HG02798 (cell line): ENCODE measurements around the gene CCDC15.
"Not testable (repeated sequence)": the region's sequence is repeated elsewhere in the genome, so short reads cannot be mapped to it uniquely, and the experiment has no call there.

Experiments
- ATAC-seq: cut with Tn5 transposase; IDR thresholded peaks from one replicate; pipeline ENCODE4 v1.9.1; 2021; ENCODE audit warnings: mild to moderate bottlenecking; ENCODE audit not compliant: unreplicated experiment, poor library complexity

CCDC15 gene

DNA sequence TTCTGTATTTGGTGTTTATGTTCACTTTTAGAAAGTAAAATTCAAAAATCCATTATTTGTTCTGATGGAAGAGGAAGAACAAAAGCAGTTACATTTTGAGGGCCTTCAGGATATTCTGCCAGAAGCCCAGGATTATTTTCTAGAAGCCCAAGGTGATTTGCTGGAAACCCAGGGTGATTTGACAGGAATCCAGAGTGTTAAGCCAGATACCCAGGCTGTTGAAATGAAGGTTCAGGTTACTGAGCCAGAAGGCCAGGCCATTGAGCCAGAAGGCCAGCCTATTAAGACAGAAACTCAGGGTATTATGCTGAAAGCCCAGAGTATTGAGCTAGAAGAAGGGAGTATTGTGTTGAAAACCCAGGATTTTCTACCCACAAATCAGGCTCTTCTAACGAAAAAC lies 33.1 kb downstream of the CCDC15 start:
- ATAC-seq: no peak

DNA sequence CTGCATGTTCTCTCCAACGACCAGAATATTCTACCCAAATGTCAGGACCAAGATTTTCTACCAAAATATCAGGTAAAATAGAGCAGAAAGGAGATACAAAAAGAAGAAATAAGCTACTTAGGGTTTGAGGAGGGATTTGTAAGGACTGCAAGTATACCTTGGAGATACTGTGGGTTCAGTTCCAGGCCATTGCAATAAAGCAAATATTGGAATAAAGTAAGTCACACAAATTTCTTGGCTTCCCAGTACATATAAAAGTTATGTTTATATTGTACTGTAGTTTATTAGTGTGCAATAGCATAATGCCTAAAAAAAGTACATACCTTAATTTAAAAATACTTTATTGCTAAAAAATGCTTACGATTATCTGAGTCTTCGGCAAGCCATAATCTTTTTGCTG lies 34.1 kb downstream of the CCDC15 start:
- no peak for ATAC-seq

DNA sequence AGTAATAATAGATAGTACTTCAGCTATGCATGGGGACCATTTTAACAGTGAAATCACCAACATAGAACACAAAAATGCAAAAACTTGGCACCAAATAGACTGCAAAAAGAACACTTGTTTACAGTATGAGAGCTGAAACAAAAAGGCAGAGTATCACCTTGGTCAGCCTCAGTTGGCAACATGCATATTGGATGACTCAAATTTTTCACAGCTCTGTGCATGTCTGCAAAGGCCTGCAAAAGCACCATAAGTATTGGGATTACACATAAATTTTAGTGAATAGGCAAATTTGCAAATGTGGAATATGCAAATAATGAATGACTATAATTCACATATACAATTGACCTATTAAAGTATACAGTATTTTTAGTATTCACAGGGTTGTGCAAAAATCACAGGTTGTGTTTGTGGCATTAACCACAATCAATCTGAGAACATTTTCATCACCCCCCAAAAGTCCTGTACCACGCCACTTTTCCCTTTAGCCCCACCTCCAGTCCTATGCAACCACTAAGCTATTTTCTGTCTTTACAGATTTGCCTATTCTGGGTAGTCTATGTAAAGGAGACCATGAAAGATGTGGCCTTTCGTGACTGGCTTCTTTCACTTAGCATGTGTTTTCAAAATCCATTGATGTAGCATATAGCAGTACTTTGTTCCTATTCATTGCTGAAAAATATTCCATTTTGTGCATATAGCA lies 47.2 kb downstream of the CCDC15 start:
- no peak for ATAC-seq

DNA sequence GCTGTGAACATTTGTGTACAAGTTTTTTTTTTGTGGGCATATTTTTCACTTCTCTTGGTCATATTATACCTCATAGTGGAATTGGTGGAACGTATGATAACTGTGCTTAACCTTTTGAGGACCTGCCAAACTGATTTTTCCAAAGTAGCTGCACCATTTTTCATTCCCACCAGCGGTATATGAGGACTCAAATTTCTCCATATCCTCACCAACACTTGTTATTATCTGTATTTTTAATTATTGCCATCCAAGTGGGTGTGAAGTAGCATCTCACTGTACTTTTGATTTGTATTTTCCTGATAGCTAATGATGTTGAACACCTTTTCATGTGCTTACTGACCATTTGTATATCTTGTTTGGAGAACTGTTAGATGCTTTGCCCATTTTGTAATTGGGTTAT lies 47.8 kb downstream of the CCDC15 start:
- no peak for ATAC-seq

DNA sequence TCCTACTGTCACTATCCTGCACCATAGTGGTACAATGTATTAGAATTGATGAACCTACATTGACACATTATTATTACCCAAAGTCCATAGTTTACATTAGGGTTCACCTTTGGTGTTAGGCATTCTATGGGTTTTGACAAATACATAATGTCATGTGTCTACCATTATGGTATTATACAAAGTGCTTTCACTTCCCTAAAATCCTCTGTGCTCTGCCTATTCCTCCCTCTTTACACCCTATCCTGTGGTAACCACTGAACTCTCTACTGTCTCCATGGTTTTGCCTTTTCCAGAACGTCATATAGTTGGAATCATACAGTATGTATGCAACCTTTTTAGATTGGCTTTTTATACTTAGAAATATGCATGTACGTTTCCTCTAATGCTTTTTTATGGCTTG lies 51.5 kb downstream of the CCDC15 start:
- no peak for ATAC-seq

DNA sequence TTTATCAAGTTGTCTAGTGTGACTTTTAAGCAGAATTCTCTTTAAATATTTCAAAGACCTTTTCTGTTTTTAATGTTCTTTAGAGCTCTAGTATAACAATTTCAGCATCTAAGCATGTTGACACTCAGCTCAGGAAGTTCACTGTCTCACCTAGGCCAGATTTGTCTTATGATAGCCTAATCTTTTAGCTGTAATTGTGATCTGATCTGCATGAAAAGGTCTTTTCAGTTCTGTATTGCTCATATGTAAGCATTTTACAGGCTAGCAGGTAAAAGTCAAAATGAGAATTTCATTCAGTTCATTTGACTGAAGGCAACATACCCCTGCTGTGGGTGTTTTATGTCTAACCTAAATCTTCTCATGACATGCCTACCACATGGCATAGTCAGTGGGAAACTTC lies 62.4 kb downstream of the CCDC15 start:
- no peak for ATAC-seq

DNA sequence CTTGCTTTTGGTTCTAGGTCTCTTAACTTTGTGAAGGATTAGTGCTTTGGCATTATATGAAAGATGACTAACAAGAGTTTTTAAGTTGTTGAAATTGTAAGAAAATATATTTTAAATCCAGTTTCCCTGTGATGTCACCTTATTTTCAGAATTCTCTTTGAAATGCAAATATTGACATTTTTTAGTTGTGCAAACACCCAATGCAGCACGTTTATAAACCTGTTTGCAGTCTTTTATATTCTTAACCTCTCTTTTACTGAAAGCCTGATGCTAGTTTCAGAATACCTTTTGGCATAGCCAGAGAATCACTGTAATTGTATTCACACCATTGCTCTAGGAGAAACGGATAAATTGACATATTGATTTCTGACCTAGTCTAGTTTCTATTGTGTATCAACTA lies 66.3 kb downstream of the CCDC15 start:
- ATAC-seq: no peak

DNA sequence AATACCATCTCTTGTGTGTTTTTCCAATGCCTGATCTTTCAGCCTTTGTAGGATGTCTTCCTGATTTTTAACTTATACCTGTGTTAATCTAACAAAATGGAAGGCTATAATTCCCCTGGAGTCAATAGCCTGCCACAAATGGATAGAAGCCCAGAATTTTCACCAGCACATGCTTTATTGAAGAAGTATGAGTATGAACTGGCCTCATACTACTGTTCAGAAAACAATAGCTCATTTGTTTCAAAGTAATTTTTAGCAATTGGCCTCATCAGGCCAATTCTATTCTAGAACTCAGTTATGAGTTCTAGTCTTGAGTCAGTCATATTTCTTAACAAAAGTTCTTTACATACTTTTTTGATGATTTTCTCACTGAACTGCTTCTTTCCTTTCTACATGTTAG lies 68.5 kb downstream of the CCDC15 start:
- ATAC-seq: no peak

DNA sequence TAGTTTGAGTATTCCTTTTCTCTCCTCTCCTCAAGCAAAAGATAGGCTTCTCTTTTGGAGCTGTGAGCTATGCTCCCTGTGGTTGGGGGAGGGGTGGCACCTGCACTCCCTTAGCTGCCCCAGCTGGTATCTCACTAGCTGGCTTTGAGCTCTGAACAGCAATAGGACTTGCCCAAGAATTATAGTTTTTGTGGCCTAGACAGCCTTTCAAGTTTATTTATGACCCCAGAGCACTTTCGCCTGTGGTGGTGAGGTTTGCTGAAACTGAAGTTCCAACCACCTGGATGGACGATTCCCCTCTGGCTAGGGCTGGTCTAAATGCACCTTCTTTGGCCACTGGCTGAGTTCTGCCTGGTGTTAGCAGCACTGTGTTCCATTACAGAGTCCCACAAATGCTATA lies 72.0 kb downstream of the CCDC15 start:
- no peak for ATAC-seq

DNA sequence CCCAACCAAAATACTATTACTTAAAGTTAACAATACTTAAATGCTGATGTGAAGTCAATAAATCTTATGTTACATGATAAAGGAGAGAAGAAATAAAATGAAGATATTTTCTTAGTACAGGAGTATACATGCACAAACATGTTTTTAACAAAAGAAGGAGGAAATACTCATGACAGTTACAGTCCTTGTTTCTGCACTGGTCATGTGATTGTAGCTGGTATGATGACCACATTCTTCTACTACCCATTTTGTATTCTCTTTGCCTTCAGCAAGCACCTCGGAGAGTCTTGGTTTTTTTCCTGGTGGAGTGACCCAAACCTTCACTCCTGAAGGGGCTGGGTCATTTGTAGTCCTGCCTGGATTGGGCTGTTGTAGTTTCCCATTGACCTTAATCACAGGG lies 75.4 kb downstream of the CCDC15 start:
- not testable (repeated sequence) for ATAC-seq

DNA sequence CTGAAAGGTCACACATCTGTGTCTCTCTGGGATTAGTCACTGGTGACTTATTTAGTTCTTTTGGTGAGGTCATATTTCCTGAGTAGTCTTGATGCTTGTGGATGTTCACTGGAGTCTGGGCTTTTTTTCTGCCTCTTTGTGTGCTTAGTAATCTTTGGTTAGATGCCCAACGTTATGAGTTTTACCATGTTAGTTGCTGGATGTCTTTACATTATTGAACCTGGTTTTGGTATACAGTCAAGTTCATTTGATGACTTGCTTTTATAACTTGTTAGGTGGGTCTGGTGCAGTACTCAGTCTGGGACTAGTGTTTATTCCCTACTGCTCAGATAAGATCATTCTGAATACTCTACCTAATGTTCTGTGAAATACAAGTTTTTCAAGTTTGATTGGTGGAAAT lies 82.9 kb downstream of the CCDC15 start:
- no peak for ATAC-seq

DNA sequence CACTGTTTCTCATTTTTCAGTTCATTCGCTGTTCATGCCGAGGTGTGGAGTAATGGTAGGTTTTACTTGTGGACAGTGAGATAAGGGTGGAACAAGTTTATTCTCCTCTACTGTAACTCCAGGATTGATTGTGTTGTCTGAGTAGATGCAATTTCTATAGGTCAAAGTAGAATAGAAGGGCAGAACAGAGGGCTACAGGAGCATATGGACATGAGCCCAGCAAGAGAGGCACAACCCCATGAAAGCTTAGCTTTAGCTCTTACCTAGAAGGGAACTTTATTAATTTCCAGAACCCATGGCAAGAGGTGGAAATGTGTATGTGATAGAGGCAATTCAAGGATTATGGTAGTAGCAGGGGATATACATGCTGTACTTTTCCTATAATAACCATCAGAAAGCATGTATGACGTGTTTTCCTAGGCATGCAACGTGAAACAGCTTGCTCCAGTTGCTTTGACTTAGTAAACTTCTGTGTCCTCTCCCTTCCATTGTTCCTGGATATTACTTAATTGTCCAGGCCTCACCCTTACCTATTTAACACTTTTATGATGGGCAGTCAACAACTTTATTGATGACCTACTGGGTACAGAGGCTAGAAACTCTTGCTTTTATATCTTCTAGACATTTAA lies 95.3 kb downstream of the CCDC15 start:
- ATAC-seq: no peak

DNA sequence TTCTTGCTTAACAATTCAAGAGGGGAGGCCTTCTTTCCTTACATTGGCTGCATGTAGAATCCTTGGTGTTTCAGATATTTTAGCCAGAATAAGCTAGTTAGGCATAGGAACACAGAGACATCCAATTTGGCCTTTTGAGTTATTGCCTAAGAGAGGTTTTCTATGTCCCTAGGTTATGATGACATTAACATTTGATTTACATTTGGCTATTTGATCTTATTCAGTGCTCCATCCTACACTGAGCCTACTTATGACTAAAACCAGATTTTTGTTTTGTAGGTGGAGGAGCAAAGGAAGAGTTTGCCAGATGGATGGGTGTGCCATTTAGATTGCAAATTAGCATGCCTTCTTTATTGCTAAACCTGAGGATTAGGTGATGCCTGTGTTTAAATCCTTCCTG lies 98.0 kb downstream of the CCDC15 start:
- ATAC-seq: no peak

DNA sequence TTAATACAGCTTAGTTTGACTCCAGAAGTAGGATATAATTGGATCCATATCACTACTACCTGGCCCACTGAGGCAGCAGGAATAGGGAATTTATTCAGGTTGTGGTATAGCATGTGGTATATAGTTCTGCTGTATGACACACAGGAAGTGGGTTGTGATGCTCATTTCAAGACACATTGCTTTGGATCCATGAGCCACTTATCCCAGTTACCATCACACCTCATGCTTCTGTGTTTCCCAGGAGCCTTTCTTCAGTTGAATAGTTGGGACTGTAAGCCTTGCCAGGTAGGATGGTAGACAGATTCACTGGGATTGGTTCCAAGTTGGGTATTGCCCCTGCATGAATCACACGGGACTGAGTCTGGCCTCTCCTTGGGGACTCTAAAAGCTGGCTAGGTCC lies 99.2 kb downstream of the CCDC15 start:
- no peak for ATAC-seq

DNA sequence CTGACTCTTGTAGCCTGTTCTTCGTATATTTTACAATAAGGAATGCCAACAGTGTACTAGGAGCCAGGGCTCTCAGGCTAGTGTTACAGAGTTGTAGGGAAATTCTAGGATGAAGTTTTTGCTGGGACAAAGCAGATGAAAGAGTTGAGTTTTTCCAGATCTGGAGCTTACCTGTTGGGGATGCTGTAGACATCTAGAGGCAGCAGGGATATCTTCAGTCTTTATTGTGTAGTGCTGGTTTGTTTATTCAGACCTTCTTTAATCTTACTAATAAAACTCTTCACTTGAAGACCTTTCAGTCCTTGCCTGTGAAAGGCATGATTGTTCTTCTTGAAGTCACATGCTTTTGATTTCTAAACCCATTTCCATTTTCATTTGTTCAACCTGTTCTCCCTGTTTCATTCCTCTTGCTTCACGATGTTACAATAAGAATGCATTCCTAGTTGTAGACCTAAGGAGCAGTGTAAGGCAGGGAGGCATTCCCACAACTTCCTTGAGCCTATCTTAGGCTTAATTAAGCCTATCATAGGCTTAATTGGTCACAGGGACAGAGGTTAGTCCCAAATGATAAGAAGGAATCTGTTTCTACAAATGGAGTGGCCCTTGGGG lies 101.2 kb downstream of the CCDC15 start:
- no peak for ATAC-seq

DNA sequence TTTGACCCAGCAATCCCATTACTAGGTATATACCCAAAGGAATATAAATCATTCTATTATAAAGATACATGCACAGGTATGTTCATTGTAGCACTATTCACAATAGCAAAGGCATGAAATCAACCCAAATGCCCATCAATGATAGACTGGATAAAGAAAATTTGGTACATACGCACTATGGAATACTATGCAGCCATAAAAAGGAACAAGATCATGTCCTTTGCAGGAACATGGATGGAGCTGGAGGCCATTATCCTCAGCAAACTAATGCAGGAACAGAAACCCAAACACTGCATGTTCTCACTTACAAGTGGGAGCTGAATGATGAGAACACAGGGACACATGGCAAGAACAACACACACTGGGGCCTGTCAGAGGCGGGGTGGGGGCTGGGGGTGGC lies 102.1 kb downstream of the CCDC15 start:
- not testable (repeated sequence) for ATAC-seq

DNA sequence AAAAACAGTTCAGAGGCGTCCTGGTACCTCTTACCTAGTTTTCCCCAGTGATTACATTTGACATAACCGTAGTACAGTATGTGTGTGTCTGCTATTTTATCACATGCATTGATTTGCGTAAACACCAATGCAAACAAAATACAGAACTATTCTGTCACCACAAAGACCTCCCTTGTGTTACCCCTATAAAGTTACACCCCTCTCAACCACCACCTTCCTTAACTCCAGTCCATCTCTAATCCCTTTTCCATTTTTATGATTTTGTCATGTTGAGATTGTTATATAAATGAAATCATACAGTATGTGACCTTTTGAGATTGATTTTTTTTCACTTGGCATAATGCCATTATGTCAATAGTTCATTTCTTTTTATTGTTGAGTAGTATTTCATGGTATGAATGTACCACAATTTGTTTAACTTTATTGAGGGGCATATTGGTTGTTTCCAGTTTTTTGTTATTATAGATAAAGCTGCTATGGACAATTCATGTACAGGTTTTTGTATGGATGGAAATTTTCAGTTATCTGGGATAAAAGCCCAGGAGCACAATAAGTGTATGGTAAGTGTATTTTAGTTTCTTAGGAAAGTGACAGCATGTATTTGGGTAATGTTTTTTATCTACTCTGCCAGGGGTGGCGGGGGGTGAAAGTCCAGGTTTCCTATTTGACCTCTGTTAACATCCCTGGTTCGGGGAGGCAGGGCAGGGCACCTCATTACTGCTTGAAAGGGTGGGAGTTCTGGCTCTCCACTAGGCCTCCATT lies 103.1 kb downstream of the CCDC15 start:
- no peak for ATAC-seq

DNA sequence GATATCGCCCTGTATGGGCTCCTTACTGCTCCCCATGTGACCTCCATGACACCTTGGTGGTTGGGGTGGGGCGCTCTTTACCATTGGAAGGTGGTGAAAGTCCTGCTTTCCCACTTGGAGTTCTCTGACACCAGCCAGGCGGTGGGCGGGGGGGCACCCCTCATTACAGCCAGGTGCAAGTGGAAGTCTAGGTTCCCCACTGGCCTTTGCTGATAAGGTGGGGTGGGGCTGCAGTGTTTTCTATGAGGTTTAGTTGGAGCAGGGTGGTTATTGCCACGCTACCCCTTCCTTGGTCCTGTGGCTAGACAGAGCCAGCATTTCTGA lies 103.7 kb downstream of the CCDC15 start:
- no peak for ATAC-seq

DNA sequence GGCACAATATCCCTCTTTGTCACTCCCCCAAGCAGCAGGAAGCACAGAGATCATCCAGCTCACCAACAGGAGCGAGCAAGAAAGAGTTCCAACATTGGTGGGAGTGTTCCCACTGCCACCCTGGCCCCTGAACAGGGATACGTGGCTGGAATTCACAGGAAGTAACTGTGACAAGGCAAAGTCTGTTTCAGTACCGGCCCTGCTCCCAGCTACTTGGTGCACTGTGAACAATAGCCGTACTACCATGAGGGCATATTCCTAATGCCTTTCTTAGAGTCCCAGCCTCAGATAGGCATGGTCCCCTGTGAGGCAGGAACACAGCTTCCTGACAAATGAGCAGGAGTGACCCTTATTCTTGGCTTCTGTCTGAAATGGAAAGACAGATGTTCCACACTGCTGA lies 107.3 kb downstream of the CCDC15 start:
- ATAC-seq: no peak

DNA sequence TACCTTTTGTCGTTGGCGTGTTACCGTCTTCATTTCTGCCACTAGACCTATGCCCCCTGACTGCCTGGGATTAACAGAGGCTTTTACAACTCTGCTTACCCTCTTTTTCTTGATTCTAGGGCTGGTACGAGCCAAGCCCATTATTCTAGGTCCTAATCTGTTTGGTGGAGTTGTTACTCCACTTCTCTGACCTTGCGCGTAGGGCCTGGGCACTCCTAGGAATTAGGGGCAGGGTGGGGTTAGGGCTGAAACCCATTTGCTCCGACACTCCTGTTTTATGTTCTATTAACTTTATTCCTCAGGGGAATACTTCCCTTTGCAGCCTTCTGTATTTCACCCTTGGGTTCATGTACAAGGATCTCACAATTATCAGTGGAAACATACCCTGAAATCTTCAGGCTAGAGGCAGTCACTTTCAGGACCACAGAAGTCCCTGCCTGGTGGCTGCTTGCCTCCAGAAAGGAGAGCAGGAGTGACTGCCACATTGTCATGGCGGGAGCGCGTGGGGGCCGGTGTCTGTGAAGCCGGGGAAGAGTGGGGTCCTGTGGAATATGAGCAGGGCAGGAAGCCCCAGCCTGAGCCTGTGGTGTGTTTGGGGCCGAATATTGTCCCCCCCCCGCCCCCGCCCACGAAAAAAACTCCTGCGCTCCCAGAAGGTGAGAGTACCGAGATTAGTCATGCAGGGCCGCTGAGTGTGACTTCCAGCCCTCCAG lies 108.4 kb downstream of the CCDC15 start:
- ATAC-seq: no peak

DNA sequence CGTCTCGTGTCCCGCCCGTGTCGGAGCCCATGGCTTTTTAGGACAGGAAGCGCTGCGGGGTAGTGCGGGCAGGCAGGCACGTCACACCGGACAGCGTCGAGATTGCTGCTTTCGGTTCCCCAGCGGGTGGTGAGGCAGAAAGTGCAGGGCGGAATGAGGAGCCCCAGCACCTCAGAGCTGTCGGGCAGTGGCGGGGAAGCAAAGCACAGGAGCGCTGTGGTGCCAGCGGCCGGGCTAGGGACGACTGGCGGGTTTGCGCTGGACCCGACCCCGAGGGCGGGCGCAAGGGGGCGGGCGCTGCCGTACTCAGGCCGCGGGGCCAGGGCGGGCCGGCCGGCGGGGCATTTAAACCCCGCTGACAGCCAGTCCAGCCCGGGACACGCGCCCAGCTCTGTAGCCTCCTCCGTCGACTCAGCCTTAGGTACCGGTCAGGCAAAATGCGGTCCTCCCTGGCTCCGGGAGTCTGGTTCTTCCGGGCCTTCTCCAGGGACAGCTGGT lies 109.0 kb downstream of the CCDC15 start, which contains the start of gene SLC37A2:
SLC37A2 (plus strand) TSS at position 375 of the 498 bp plus-strand sequence; CDS start at position 438, 63 bp downstream.
- peak; percentile 88 for ATAC-seq
